ENCODE results near the gene LRP3.
"Not testable (repeated sequence)": the region's sequence is repeated elsewhere in the genome, so short reads cannot be mapped to it uniquely, and the experiment has no call there.

Gene LRP3

GRCh38 chr19:33217881-33218280 lies 23.8 kb downstream of the LRP3 start:
- no CpG with 5 or more reads among the region's 8 CpGs for WGBS (ENCODE audit: insufficient coverage, insufficient read length)

GRCh38 chr19:33219261-33219815 lies 25.2 kb downstream of the LRP3 start:
- WGBS (ENCODE audit: insufficient coverage, insufficient read length), result no CpG with 5 or more reads among the region's 12 CpGs
- Histone ChIP-seq H3K27me3 (ENCODE audit: control insufficient read depth, insufficient read depth, low read length) (no peaks in the 10 kb centered on the region), H3K36me3 (ENCODE audit: control insufficient read depth, insufficient read depth, low read length) (no peaks in the 10 kb centered on the region), H3K27ac (ENCODE audit: low read length) (no peak overlapping the region), H3K4me3 (ENCODE audit: low read length) (no peak overlapping the region), H3K4me1 (ENCODE audit: control insufficient read depth, insufficient read depth, low read length) (no peaks in the 10 kb centered on the region), H3K9me3 (ENCODE audit: control insufficient read depth, insufficient read depth, low read length) (no peaks in the 10 kb centered on the region)
- no peak for DNase-seq (ENCODE audit: low read depth, low spot score)

More at GRCh38 chr19:33217881-33218280, 23.8 kb downstream of the LRP3 start:
- Histone ChIP-seq H3K9me3 (ENCODE audit: control insufficient read depth, insufficient read depth, low read length) (no peaks in the 10 kb centered on the region), H3K4me1 (ENCODE audit: control insufficient read depth, insufficient read depth, low read length) (no peaks in the 10 kb centered on the region), H3K27me3 (ENCODE audit: control insufficient read depth, insufficient read depth, low read length) (no peaks in the 10 kb centered on the region), H3K27ac (ENCODE audit: low read length) (no peak overlapping the region), H3K4me3 (ENCODE audit: low read length) (no peak overlapping the region), H3K36me3 (ENCODE audit: control insufficient read depth, insufficient read depth, low read length) (no peaks in the 10 kb centered on the region; the same call in 1 of the 2 replicates)
- DNase-seq (ENCODE audit: low read depth, low spot score), result no peak

- no peak overlapping the region for H3K27ac ChIP-seq (ENCODE audit: low read length)
- no peaks in the 10 kb centered on the region for H3K36me3 ChIP-seq (ENCODE audit: control insufficient read depth, insufficient read depth, low read length)
- peaks cover 3% of the 10 kb centered on the region for H3K27me3 ChIP-seq (ENCODE audit: control insufficient read depth, insufficient read depth, low read length)
- no peaks in the 10 kb centered on the region for H3K4me1 ChIP-seq (ENCODE audit: control insufficient read depth, insufficient read depth, low read length)
- no CpG with 5 or more reads among the region's 18 CpGs for WGBS (ENCODE audit: insufficient coverage, insufficient read length)
- no peaks in the 10 kb centered on the region for H3K9me3 ChIP-seq (ENCODE audit: control insufficient read depth, insufficient read depth, low read length)
- no peak overlapping the region for H3K4me3 ChIP-seq (ENCODE audit: low read length)
- no peak for DNase-seq (ENCODE audit: low read depth, low spot score)
These were observed 26.0 kb downstream of the LRP3 start for GRCh38 chr19:33220115-33220514.

GRCh38 chr19:33220735-33221134 lies 26.6 kb downstream of the LRP3 start:
- no CpG with 5 or more reads among the region's 9 CpGs for WGBS (ENCODE audit: insufficient coverage, insufficient read length)
- H3K36me3 ChIP-seq (ENCODE audit: control insufficient read depth, insufficient read depth, low read length), result no peaks in the 10 kb centered on the region
- no peak overlapping the region for H3K4me3 ChIP-seq (ENCODE audit: low read length)
- H3K27me3 ChIP-seq (ENCODE audit: control insufficient read depth, insufficient read depth, low read length), result peaks cover 5% of the 10 kb centered on the region
- H3K4me1 ChIP-seq (ENCODE audit: control insufficient read depth, insufficient read depth, low read length), result no peaks in the 10 kb centered on the region; the same call in 1 of the 2 replicates
- no peak for DNase-seq (ENCODE audit: low read depth, low spot score)
- no peaks in the 10 kb centered on the region for H3K9me3 ChIP-seq (ENCODE audit: control insufficient read depth, insufficient read depth, low read length)
- H3K27ac ChIP-seq (ENCODE audit: low read length), result no peak overlapping the region

- H3K4me3 ChIP-seq (ENCODE audit: low read length), result no peak overlapping the region
- peaks cover 13% of the 10 kb centered on the region for H3K27me3 ChIP-seq (ENCODE audit: control insufficient read depth, insufficient read depth, low read length)
- H3K27ac ChIP-seq (ENCODE audit: low read length), result no peak overlapping the region
- H3K36me3 ChIP-seq (ENCODE audit: control insufficient read depth, insufficient read depth, low read length), result no peaks in the 10 kb centered on the region
- H3K4me1 ChIP-seq (ENCODE audit: control insufficient read depth, insufficient read depth, low read length), result peaks cover 3% of the 10 kb centered on the region; the same call in 1 of the 2 replicates
- DNase-seq (ENCODE audit: low read depth, low spot score), result no peak
- WGBS (ENCODE audit: insufficient coverage, insufficient read length), result no CpG with 5 or more reads among the region's 6 CpGs
- H3K9me3 ChIP-seq (ENCODE audit: control insufficient read depth, insufficient read depth, low read length), result no peaks in the 10 kb centered on the region
These were observed 27.5 kb downstream of the LRP3 start for GRCh38 chr19:33221638-33222037.

GRCh38 chr19:33222255-33222654 lies 28.1 kb downstream of the LRP3 start:
- not testable (repeated sequence) for H3K4me3 ChIP-seq (ENCODE audit: low read length); H3K4me1 ChIP-seq (ENCODE audit: control insufficient read depth, insufficient read depth, low read length); DNase-seq (ENCODE audit: low read depth, low spot score); H3K36me3 ChIP-seq (ENCODE audit: control insufficient read depth, insufficient read depth, low read length); H3K9me3 ChIP-seq (ENCODE audit: control insufficient read depth, insufficient read depth, low read length); H3K27ac ChIP-seq (ENCODE audit: low read length)
- WGBS (ENCODE audit: insufficient coverage, insufficient read length), result no CpG with 5 or more reads among the region's 2 CpGs
- H3K27me3 ChIP-seq (ENCODE audit: control insufficient read depth, insufficient read depth, low read length), result peaks cover 13% of the 10 kb centered on the region

- H3K9me3 ChIP-seq (ENCODE audit: control insufficient read depth, insufficient read depth, low read length), result no peaks in the 10 kb centered on the region
- no peak overlapping the region for H3K27ac ChIP-seq (ENCODE audit: low read length)
- WGBS (ENCODE audit: insufficient coverage, insufficient read length), result no CpG with 5 or more reads among the region's 18 CpGs
- peaks cover 5% of the 10 kb centered on the region for H3K4me1 ChIP-seq (ENCODE audit: control insufficient read depth, insufficient read depth, low read length)
- H3K27me3 ChIP-seq (ENCODE audit: control insufficient read depth, insufficient read depth, low read length), result peaks cover 13% of the 10 kb centered on the region
- no peaks in the 10 kb centered on the region for H3K36me3 ChIP-seq (ENCODE audit: control insufficient read depth, insufficient read depth, low read length)
- DNase-seq (ENCODE audit: low read depth, low spot score), result no peak
- H3K4me3 ChIP-seq (ENCODE audit: low read length), result peak overlapping the region; percentile 42; the same call in 1 of the 2 replicates
These were observed 30.7 kb downstream of the LRP3 start for GRCh38 chr19:33224694-33225457.

- WGBS (ENCODE audit: insufficient coverage, insufficient read length), result no CpG with 5 or more reads among the region's 62 CpGs
- DNase-seq (ENCODE audit: low read depth, low spot score), result no peak
- Histone ChIP-seq H3K36me3 (ENCODE audit: control insufficient read depth, insufficient read depth, low read length) (no peaks in the 10 kb centered on the region), H3K9me3 (ENCODE audit: control insufficient read depth, insufficient read depth, low read length) (no peaks in the 10 kb centered on the region), H3K4me3 (ENCODE audit: low read length) (peak within 1 kb of the TSS; percentile 42; the same call in 1 of the 2 replicates), H3K27me3 (ENCODE audit: control insufficient read depth, insufficient read depth, low read length) (peaks cover 13% of the 10 kb centered on the region), H3K4me1 (ENCODE audit: control insufficient read depth, insufficient read depth, low read length) (peaks cover 5% of the 10 kb centered on the region), H3K27ac (ENCODE audit: low read length) (no peak within 1 kb of the TSS)
These were observed 31.4 kb downstream of the LRP3 start, which contains the start of gene SLC7A10 for GRCh38 chr19:33225458-33225926. Gene SLC7A10 (minus strand): TSS chr19:33225850. CDS start chr19:33225703, 147 bp downstream.

- Histone ChIP-seq H3K9me3 (ENCODE audit: control insufficient read depth, insufficient read depth, low read length) (no peaks in the 10 kb centered on the region), H3K4me1 (ENCODE audit: control insufficient read depth, insufficient read depth, low read length) (peaks cover 5% of the 10 kb centered on the region), H3K27ac (ENCODE audit: low read length) (no peak overlapping the region), H3K4me3 (ENCODE audit: low read length) (peak overlapping the region; percentile 42; the same call in 1 of the 2 replicates), H3K36me3 (ENCODE audit: control insufficient read depth, insufficient read depth, low read length) (no peaks in the 10 kb centered on the region), H3K27me3 (ENCODE audit: control insufficient read depth, insufficient read depth, low read length) (peaks cover 13% of the 10 kb centered on the region)
- no CpG with 5 or more reads among the region's 66 CpGs for WGBS (ENCODE audit: insufficient coverage, insufficient read length)
- DNase-seq (ENCODE audit: low read depth, low spot score), result no peak
These were observed 32.6 kb downstream of the LRP3 start for GRCh38 chr19:33226550-33227241.

GRCh38 chr19:33227242-33227650 lies 33.1 kb downstream of the LRP3 start:
- peaks cover 13% of the 10 kb centered on the region for H3K27me3 ChIP-seq (ENCODE audit: control insufficient read depth, insufficient read depth, low read length)
- H3K36me3 ChIP-seq (ENCODE audit: control insufficient read depth, insufficient read depth, low read length), result no peaks in the 10 kb centered on the region
- WGBS (ENCODE audit: insufficient coverage, insufficient read length), result no CpG with 5 or more reads among the region's 18 CpGs
- no peak overlapping the region for H3K27ac ChIP-seq (ENCODE audit: low read length)
- H3K9me3 ChIP-seq (ENCODE audit: control insufficient read depth, insufficient read depth, low read length), result no peaks in the 10 kb centered on the region
- no peak for DNase-seq (ENCODE audit: low read depth, low spot score)
- peaks cover 5% of the 10 kb centered on the region for H3K4me1 ChIP-seq (ENCODE audit: control insufficient read depth, insufficient read depth, low read length)
- H3K4me3 ChIP-seq (ENCODE audit: low read length), result peak overlapping the region; percentile 37; the same call in 1 of the 2 replicates
